NCI-H1694 (cell line): ENCODE data around the gene KIF13A.
"Not testable (repeated sequence)": the region's sequence is repeated elsewhere in the genome, so short reads cannot be mapped to it uniquely, and the experiment has no call there.

ENCODE experiments used
- DNase-seq: peaks from one replicate; lab custom pipeline; 2025; lab: John Stamatoyannopoulos, UW

The KIF13A gene

GRCh38 chr6:17968876-17969275 is 18.6 kb downstream of the KIF13A start:
- no peak for DNase-seq

GRCh38 chr6:17967668-17968518 is 19.5 kb downstream of the KIF13A start:
- DNase-seq, result no peak

- DNase-seq, result no peak
These were observed 21.0 kb downstream of the KIF13A start for GRCh38 chr6:17966451-17966850.

GRCh38 chr6:17965397-17965796 is 22.0 kb downstream of the KIF13A start:
- no peak for DNase-seq

GRCh38 chr6:17964633-17965032 is 22.8 kb downstream of the KIF13A start:
- DNase-seq, result no peak

- DNase-seq, result peak; percentile 46
These were observed 24.9 kb downstream of the KIF13A start for GRCh38 chr6:17962436-17963031.

GRCh38 chr6:17959302-17959701 is 28.1 kb downstream of the KIF13A start:
- no peak for DNase-seq

GRCh38 chr6:17957904-17958620 is 29.4 kb downstream of the KIF13A start:
- DNase-seq, result no peak

DNA sequence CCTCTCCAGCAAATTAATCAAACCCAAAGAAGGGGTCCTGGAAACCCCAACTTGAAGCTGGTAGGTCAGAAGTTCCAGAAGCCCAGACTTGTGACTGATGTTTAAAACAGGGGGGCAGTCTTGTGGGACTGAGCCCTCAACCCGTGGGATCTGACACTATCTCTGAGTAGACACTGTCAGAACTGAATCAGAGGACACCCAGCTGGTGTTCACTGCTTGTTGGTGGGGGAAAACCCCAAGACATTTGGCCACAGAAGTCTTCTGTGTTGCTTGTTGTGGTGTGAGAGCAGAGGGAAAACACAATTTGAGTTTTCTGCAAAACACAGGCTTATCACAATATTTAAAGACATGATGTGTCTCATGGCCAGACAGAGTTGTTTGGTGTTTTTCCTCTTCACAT is 29.9 kb downstream of the KIF13A start:
- no peak for DNase-seq

GRCh38 chr6:17957086-17957485 is 30.3 kb downstream of the KIF13A start:
- DNase-seq, result no peak

DNA sequence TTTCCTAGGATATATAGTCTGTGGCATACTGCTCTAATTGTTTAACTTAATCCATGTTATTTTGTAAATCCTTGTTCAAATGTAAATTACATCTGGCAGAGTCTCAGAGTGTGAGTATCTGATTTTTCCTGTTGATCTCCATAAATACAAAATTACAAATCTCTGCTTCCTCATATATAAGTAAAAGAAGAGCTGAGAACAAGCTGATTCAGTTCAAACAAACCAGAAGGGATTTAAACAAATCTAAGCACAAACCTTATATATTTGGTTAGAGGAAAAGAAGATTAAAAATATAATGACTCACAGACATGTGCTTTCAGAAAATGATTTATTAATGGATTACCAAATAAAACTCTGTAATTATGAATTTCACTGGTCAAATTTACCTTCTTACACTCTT is 37.3 kb downstream of the KIF13A start:
- no peak for DNase-seq

GRCh38 chr6:17949168-17949567 is 38.3 kb downstream of the KIF13A start:
- DNase-seq, result no peak

- DNase-seq, result no peak
These were observed 38.7 kb downstream of the KIF13A start for GRCh38 chr6:17948725-17949124.

DNA sequence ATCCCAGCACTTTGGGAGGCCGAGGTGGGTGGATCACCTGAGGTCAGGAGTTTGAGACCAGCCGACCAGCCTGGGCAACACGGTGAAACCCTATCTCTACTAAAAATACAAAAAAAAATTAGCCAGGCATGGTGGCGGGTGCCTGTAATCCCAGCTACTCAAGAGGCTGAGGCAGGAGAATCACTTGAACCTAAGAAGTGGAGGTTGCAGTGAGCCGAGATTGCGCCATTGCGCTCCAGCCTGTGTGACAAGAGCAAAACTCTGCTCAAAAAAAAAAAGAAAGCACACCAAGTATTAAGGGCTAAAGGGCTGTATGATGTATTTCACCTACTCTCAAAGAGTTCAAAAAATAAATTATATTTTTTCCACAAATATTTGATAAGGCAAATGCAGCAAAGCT is 39.9 kb downstream of the KIF13A start:
- not testable (repeated sequence) for DNase-seq

GRCh38 chr6:17945575-17945974 is 41.9 kb downstream of the KIF13A start:
- no peak for DNase-seq

DNA sequence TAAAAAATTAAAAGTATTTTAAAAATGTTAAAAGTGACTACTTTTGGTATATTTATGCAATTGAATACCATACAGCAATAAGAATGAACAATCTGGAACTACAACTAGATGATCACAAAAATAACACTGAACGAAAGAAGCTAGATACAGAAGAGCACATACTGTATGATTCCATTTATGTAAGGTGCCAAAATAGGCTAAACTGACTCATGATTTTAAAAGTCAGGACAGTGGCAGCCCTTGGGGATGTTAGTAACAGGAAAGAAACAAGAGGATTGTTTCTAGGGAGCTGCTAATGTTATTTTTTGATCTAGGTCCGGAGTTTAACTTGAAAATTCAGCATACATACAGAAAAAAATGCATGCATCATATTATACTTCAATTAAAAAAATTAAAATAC is 42.3 kb downstream of the KIF13A start:
- no peak for DNase-seq

GRCh38 chr6:17941318-17941717 is 46.1 kb downstream of the KIF13A start:
- no peak for DNase-seq

- no peak for DNase-seq
These were observed 47.2 kb downstream of the KIF13A start for GRCh38 chr6:17940151-17940792.

DNA sequence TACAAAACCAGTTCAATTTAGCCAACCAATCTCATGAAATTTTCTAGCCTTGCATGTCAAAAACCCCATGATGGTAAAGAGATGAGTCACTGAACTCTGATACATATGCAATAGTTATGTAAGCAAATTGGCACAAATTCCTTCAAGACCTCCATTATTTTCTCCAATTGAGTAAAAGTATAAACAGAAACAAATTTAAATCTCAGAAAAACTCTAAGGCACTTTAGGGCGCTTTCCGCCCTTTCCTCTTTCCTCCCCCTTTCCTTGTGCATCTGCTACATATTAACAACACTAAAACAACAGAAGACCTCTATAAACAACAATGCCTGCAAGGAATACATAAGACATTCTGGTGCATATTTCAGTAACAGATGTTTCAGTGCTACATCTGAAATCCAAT is 48.5 kb downstream of the KIF13A start:
- DNase-seq, result no peak

- no peak for DNase-seq
These were observed 52.0 kb downstream of the KIF13A start for GRCh38 chr6:17935188-17936149.

DNA sequence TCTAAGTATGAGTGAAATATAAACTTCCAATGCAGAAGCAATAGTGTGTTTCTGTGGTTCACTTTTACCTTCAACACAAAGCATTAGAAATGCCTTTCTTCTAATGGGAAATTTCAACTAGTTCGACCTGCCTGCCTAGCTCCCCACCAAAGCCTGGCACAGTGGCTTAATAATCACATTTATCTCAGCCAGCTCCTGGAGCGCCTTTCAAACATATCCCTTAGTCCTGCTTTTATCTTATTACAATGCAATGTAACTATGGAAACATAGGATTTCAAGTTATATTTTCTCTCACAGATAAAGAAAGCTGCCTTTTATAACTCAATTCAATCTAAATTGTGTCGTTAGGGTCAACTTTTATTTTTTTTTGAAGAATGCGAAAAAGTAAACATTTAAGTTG is 53.7 kb downstream of the KIF13A start:
- no peak for DNase-seq
